Cardiac muscle cell (in vitro differentiated cells and primary cell): Measurements from ENCODE around the gene RAB40C. TPM values are rescaled to one million over a fixed set of nuclear protein-coding genes. Genes with fewer than 3 reads are reported as not detected.

ENCODE experiments used
- DNase-seq, 2 donors: peaks; one replicate each; pipeline versions ENCODE4 v3.0.0 to v3.0.0-alpha.2; 2010 to 2017; ENCODE audit warnings: low read depth in 1 of 2, low spot score in 1 of 2
- H3K27ac ChIP-seq: fragments of 200-600 bp; sonication (generic); 2 replicates; pipeline ENCODE4 v1.5.1; 2016
- H3K27me3 ChIP-seq: fragments of 200-600 bp; sonication (generic); 2 replicates; pipeline ENCODE4 v1.6.0; 2016; ENCODE audit warnings: control low read depth
- H3K36me3 ChIP-seq: fragments of 200-600 bp; sonication (generic); 2 replicates; pipeline ENCODE4 v1.5.1; 2016; ENCODE audit warnings: control low read depth
- H3K4me1 ChIP-seq: fragments of 200-600 bp; sonication (generic); 2 replicates; pipeline ENCODE4 v1.8.1; 2017; ENCODE audit warnings: low read depth, mild to moderate bottlenecking, mixed run types
- H3K4me3 ChIP-seq: fragments of 200-600 bp; sonication (generic); 2 replicates; pipeline ENCODE4 v1.5.1; 2016; ENCODE audit warnings: mild to moderate bottlenecking
- H3K9me3 ChIP-seq: fragments of 200-600 bp; sonication (generic); 2 replicates; pipeline ENCODE4 v1.5.1; 2017; ENCODE audit warnings: low read depth, mild to moderate bottlenecking, control low read depth
- polyA plus RNA-seq: library from polyadenylated mRNA; unstranded; fragments of >200 nt; fragmentation: Nextera tagmentation; extraction: Ambion mirVana; gene quantifications from 2 replicates; pipeline ENCODE4 v1.2.1, GENCODE V29; 2016
- total RNA-seq: library from RNA; depleted of rRNA; stranded (reverse); fragments of >200 nt; gene quantifications from 2 replicates; pipeline ENCODE4 v1.2.3, GENCODE V29; 2016
- TF ChIP-seq, protein P1 (sequence below): IDR thresholded peaks from 2 replicates; pipeline ENCODE4 v1.5.1; 2012; ENCODE audit warnings: low read depth, mild to moderate bottlenecking, low read length

RAB40C gene
- total and polyA plus RNA-seq, 2 experiments from 2014 or later = 30.8 to 45.9 TPM

DNA sequence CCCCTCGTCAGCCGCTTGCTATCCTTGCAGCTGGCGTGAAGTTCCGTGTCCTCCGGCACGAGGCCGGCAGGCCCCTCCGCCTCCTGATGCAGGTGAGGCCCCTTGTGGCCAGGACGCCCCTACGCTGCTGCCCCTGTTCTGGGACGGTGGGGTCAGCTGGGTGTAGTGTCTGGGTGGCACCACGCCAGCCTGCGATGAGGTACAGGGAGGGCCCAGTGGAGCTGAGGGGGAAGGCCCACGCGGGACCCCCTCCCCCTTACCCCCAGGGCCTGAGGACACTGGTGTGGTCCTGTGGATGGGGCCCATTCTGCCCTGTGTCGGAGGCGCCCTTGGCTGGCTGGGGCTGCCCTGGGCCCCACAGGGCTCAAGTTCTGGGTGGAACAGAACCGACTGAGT is 7.7 kb upstream of the RAB40C start:
- no peaks in the 10 kb centered on the region for H3K27me3 ChIP-seq
- H3K4me3 ChIP-seq = no peak overlapping the region
- H3K4me1 ChIP-seq = peaks cover 6% of the 10 kb centered on the region
- TF ChIP-seq, protein P1, sequence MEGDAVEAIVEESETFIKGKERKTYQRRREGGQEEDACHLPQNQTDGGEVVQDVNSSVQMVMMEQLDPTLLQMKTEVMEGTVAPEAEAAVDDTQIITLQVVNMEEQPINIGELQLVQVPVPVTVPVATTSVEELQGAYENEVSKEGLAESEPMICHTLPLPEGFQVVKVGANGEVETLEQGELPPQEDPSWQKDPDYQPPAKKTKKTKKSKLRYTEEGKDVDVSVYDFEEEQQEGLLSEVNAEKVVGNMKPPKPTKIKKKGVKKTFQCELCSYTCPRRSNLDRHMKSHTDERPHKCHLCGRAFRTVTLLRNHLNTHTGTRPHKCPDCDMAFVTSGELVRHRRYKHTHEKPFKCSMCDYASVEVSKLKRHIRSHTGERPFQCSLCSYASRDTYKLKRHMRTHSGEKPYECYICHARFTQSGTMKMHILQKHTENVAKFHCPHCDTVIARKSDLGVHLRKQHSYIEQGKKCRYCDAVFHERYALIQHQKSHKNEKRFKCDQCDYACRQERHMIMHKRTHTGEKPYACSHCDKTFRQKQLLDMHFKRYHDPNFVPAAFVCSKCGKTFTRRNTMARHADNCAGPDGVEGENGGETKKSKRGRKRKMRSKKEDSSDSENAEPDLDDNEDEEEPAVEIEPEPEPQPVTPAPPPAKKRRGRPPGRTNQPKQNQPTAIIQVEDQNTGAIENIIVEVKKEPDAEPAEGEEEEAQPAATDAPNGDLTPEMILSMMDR = no peak
- no peak overlapping the region for H3K27ac ChIP-seq
- no peak for DNase-seq
- no peaks in the 10 kb centered on the region for H3K36me3 ChIP-seq
- H3K9me3 ChIP-seq = no peaks in the 10 kb centered on the region

DNA sequence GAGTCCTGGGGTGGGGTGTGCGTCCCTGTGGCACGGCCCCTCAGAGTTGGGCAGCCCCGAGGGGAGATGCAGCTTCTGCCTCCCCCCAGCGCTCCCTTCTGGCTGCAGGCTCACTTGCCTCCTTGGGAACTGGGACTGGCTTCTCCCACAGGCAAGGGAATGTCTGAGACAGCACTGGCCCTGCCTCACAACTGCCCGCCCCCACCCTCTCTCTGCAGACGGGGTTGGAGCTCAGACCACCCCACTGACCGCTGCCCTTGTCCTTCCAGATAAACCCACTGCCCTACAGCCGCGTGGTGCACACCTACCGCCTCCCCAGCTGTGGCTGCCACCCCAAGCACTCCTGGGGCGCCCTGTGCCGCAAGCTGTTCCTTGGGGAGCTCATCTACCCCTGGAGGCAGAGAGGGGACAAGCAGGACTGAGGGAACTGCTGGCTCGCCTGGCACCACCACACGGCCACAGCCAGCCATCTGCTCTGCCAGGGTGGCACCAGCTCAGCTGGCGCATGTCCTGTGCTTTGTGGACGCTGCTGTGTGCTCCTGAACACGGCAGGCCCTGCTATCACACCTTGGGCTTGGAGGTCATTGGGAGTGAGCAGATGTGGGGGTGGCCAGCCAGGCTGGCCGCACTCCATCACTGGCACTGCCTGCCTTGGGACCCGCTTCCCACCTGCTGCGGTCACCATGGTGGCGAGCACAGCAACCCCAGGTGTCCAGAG is 7.1 kb upstream of the RAB40C start:
- TF ChIP-seq, protein P1 = no peak
- DNase-seq = no peak
- H3K4me1 ChIP-seq = peaks cover 7% of the 10 kb centered on the region
- H3K36me3 ChIP-seq = no peaks in the 10 kb centered on the region
- no peaks in the 10 kb centered on the region for H3K27me3 ChIP-seq
- no peak overlapping the region for H3K27ac ChIP-seq
- H3K9me3 ChIP-seq = no peaks in the 10 kb centered on the region
- H3K4me3 ChIP-seq = no peak overlapping the region

DNA sequence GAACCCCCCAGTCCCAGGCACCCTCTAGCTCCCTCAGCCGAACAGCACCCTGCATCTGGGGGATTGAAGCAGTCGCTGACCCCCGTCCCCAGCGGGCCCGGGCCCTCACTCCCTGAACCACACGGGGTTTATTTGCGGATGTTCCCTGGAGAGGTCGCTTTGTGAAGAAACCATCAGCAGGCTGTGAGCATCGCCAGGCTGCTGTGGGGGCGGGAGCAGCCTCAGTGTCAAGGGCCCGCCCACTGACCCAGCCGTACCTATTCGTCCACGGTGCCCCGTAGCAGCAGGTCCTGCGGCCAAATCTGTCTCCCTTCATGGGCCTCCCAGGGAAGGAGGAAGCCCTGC is 6.4 kb upstream of the RAB40C start:
- Histone ChIP-seq H3K9me3 (no peaks in the 10 kb centered on the region), H3K27ac (no peak overlapping the region), H3K4me1 (peaks cover 13% of the 10 kb centered on the region), H3K36me3 (no peaks in the 10 kb centered on the region), H3K27me3 (no peaks in the 10 kb centered on the region), H3K4me3 (no peak overlapping the region)
- DNase-seq = no peak
- TF ChIP-seq, protein P1 = no peak

DNA sequence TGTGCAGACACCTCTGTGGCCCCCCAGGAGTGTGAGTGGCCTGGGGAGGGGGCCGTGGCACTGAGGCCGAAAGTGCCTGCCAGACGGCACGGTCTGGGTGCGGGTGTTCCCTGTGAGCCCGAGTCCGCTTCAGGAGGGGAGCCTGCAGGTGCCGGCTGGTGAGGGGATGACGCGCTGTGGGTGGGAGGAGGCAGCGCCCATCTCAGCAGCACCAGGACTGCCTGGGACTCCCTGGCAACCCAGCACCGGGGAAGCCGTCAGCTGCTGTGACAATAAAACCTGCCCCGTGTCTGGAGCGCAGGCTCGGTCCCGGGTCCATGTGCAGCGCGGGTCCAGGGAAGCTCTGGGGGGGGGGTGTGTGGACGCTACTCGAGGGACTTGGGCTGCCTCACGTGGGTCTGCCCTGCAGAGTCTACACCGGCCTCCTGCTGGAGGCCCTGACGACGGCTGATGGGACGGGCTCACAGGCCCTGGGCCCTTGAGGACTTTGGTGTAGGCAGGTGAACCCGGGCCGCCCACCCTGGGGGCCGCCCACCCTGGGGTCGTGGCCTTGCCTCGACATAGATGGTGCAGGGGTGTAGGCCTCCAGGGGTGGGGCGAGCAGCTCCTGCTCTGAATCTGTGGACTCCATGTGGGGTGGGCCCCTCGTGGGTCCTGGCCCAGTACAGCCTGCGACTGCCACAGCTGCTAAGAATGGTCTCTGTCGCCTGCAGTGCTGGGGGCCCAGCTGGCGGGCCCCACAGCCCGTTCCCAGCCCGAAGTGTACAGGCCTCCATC is 5.9 kb upstream of the RAB40C start:
- Histone ChIP-seq H3K27me3 (no peaks in the 10 kb centered on the region), H3K27ac (no peak overlapping the region), H3K36me3 (no peaks in the 10 kb centered on the region), H3K4me1 (peaks cover 13% of the 10 kb centered on the region), H3K9me3 (no peaks in the 10 kb centered on the region), H3K4me3 (no peak overlapping the region)
- TF ChIP-seq, protein P1 = no peak
- no peak for DNase-seq

DNA sequence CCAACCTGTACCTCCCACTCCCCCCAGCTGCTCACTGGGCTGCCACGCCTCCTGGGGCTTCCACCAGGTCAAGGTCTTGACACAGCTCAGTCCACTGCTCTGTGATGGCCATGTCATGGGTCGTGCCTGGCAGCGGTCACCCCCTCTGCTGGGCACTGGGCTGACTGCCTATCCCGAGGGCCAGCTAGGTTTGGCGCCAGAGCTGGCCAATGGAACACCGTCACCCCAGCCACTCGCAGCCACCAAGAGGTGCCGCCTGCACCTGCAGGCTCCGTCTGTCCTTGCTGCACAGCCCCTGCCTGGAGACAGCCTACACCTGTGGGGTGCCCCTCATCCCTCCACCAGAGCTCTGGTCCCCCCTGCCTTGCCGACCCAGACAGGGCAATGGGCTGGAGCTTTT is 4.5 kb upstream of the RAB40C start:
- H3K36me3 ChIP-seq = no peaks in the 10 kb centered on the region
- TF ChIP-seq, protein P1 = no peak
- no peak for DNase-seq
- H3K4me1 ChIP-seq = peaks cover 13% of the 10 kb centered on the region
- H3K4me3 ChIP-seq = no peak overlapping the region
- H3K9me3 ChIP-seq = no peaks in the 10 kb centered on the region
- H3K27me3 ChIP-seq = no peaks in the 10 kb centered on the region
- H3K27ac ChIP-seq = no peak overlapping the region
